ENCODE measurements around the gene CAPZA1. TPM values are rescaled to one million over a fixed set of nuclear protein-coding genes. Genes with fewer than 3 reads are reported as not detected.

CAPZA1 gene
- polyA plus RNA-seq, 1 of the 3 experiments (the other 2 are of a cell fraction) = 50.8 TPM

DNA sequence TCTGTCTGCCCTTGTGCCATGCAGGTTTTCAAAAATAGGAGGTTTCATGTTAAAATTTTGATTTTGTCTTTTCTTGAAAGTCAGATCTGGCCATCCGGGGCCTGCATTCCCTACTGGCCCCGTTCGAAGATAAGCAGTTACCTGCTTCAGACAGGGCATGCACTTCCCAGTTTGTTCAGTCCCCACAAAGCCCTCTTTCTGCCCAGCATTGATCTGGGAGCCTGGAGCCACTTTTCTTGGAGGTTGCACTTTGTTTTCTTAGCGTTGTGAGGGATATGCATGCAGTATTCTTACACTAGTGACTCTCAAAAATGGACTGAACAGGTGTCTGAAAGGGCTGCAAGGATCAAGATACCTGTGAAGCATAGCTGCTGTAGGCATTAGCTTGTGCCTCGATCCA lies 66.3 kb downstream of the CAPZA1 start:
- H4K20me1 ChIP-seq (ENCODE audit: insufficient read depth) = peaks cover 19% of the 10 kb centered on the region
- no peak overlapping the region for H3K27ac ChIP-seq (ENCODE audit: low read depth in 2 of 2, low read length in 1 of 2)
- H3K4me2 ChIP-seq = no peak overlapping the region
- H3K4me1 ChIP-seq (ENCODE audit: control insufficient read depth in 1 of 2, insufficient read depth in 2 of 2, low read depth in 1 of 2, low read length in 1 of 2) = no peaks in the 10 kb centered on the region; a peak in 1 of 4 replicates
- no peak overlapping the region for H3K9ac ChIP-seq
- TF ChIP-seq RFX5 (IDR thresholded peaks at IDR 0.05; ENCODE audit: low read length) = no peak
- H3K27me3 ChIP-seq (ENCODE audit: insufficient read depth) = no peaks in the 10 kb centered on the region
- peaks cover 8 to 12% of the 10 kb centered on the region in 2 experiments for H3K36me3 ChIP-seq (replicated peaks in 1 of 2; ENCODE audit: control insufficient read depth in 1 of 2, insufficient read depth in 2 of 2, low read length in 1 of 2)
- H2AFZ ChIP-seq (ENCODE audit: low read depth) = no peak overlapping the region
- POLR2A ChIA-PET = no interaction called here
- 93% methylated on average over 5 of the region's 5 CpGs for WGBS (ENCODE audit: low lambda C conversion rate)
- no peak overlapping the region for H3K4me3 ChIP-seq (ENCODE audit: low read depth in 2 of 2, low read length in 1 of 2)
- CTCF ChIA-PET = interaction anchor here (0.9 to 1.8 kb wide), 4 partner anchors 11 to 17 kb away, joined by 3 read pairs; no protein-coding TSS in a partner anchor
- peaks cover 52% of the 10 kb centered on the region for H3K79me2 ChIP-seq (ENCODE audit: insufficient read depth)
- no peak for DNase-seq
- H3K9me3 ChIP-seq = no peaks in the 10 kb centered on the region
- no peaks in the 10 kb centered on the region for H3K9me2 ChIP-seq
- no peaks in the 10 kb centered on the region for H3F3A ChIP-seq (replicated peaks; ENCODE audit: insufficient read depth)

DNA sequence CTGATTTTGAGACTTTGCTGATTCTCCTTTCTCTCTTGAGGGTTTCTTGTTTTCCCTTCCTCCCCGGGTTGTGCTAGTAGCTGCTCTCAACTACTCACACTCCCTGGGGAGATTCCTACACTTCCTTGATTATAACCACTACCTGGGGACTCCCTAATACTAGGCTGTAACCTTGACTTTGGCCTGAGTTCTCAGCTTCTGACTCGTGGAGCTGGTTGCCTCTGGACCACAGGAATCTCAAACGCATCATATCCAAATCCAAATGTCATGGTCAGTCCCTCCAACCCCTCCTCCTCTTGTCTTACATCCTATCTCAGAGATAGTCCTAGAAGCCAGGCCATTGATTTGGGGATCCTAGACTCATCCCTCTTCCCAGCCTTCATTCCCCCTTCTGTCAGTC lies 66.8 kb downstream of the CAPZA1 start:
- H3K27ac ChIP-seq (ENCODE audit: low read depth in 2 of 2, low read length in 1 of 2) = no peak overlapping the region
- ChIA-PET CTCF (interaction anchor here (0.9 to 1.8 kb wide), 4 partner anchors 11 to 17 kb away, joined by 3 read pairs; no protein-coding TSS in a partner anchor), POLR2A (no interaction called here)
- H3K4me1 ChIP-seq (ENCODE audit: control insufficient read depth in 1 of 2, insufficient read depth in 2 of 2, low read depth in 1 of 2, low read length in 1 of 2) = no peaks in the 10 kb centered on the region; a peak in 1 of 4 replicates
- no peaks in the 10 kb centered on the region for H3K9me3 ChIP-seq
- H3K79me2 ChIP-seq (ENCODE audit: insufficient read depth) = peaks cover 48% of the 10 kb centered on the region
- H3F3A ChIP-seq (replicated peaks; ENCODE audit: insufficient read depth) = no peaks in the 10 kb centered on the region
- no peak for TF ChIP-seq FOXM1 (IDR thresholded peaks at IDR 0.05; ENCODE audit: low read depth)
- TF ChIP-seq GABPA (IDR thresholded peaks at IDR 0.05; ENCODE audit: low read depth) = no peak
- TF ChIP-seq, protein P1, sequence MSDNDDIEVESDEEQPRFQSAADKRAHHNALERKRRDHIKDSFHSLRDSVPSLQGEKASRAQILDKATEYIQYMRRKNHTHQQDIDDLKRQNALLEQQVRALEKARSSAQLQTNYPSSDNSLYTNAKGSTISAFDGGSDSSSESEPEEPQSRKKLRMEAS (IDR thresholded peaks at IDR 0.05; ENCODE audit: low read depth) = no peak
- TF ChIP-seq YY1 (IDR thresholded peaks at IDR 0.05; ENCODE audit: low read depth) = no peak
- no peak for TF ChIP-seq RFX5 (IDR thresholded peaks at IDR 0.05; ENCODE audit: low read length)
- TF ChIP-seq RCOR1 (IDR thresholded peaks at IDR 0.05; ENCODE audit: low read length) = no peak
- TF ChIP-seq, protein P2, sequence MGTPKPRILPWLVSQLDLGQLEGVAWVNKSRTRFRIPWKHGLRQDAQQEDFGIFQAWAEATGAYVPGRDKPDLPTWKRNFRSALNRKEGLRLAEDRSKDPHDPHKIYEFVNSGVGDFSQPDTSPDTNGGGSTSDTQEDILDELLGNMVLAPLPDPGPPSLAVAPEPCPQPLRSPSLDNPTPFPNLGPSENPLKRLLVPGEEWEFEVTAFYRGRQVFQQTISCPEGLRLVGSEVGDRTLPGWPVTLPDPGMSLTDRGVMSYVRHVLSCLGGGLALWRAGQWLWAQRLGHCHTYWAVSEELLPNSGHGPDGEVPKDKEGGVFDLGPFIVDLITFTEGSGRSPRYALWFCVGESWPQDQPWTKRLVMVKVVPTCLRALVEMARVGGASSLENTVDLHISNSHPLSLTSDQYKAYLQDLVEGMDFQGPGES (IDR thresholded peaks at IDR 0.05; ENCODE audit: low read depth, low read length) = no peak
- no peak for TF ChIP-seq EZH2phosphoT487 (IDR thresholded peaks at IDR 0.05; ENCODE audit: borderline replicate concordance, low read depth)
- TF ChIP-seq TEAD4 (IDR thresholded peaks at IDR 0.05; ENCODE audit: borderline replicate concordance, insufficient read depth) = no peak
- no peak for TF ChIP-seq GATA2 (CRISPR knock-in tag; IDR thresholded peaks at IDR 0.05)
- TF ChIP-seq MEF2A (IDR thresholded peaks at IDR 0.05; ENCODE audit: borderline replicate concordance, low read depth) = no peak
- TF ChIP-seq EP300 (IDR thresholded peaks at IDR 0.05; ENCODE audit: borderline replicate concordance in 1 of 2, low read depth in 1 of 2, low read length in 1 of 2) = no peak
- TF ChIP-seq SIN3A (IDR thresholded peaks at IDR 0.05; ENCODE audit: borderline replicate concordance, low read depth, low read length) = no peak
- TF ChIP-seq, protein P3, sequence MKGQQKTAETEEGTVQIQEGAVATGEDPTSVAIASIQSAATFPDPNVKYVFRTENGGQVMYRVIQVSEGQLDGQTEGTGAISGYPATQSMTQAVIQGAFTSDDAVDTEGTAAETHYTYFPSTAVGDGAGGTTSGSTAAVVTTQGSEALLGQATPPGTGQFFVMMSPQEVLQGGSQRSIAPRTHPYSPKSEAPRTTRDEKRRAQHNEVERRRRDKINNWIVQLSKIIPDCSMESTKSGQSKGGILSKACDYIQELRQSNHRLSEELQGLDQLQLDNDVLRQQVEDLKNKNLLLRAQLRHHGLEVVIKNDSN (IDR thresholded peaks at IDR 0.05; ENCODE audit: borderline replicate concordance, low read depth) = no peak
- no peak for TF ChIP-seq FOXJ3 (CRISPR knock-in tag; IDR thresholded peaks at IDR 0.05)
- TF ChIP-seq, protein P4, sequence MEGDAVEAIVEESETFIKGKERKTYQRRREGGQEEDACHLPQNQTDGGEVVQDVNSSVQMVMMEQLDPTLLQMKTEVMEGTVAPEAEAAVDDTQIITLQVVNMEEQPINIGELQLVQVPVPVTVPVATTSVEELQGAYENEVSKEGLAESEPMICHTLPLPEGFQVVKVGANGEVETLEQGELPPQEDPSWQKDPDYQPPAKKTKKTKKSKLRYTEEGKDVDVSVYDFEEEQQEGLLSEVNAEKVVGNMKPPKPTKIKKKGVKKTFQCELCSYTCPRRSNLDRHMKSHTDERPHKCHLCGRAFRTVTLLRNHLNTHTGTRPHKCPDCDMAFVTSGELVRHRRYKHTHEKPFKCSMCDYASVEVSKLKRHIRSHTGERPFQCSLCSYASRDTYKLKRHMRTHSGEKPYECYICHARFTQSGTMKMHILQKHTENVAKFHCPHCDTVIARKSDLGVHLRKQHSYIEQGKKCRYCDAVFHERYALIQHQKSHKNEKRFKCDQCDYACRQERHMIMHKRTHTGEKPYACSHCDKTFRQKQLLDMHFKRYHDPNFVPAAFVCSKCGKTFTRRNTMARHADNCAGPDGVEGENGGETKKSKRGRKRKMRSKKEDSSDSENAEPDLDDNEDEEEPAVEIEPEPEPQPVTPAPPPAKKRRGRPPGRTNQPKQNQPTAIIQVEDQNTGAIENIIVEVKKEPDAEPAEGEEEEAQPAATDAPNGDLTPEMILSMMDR (IDR thresholded peaks at IDR 0.05) = no peak
- no peak for TF ChIP-seq TAF1 (IDR thresholded peaks at IDR 0.05; ENCODE audit: borderline replicate concordance, low read depth, low read length)
- no peak for TF ChIP-seq RXRA (IDR thresholded peaks at IDR 0.05; ENCODE audit: borderline replicate concordance, low read depth)
- TF ChIP-seq NRF1 (IDR thresholded peaks at IDR 0.05; ENCODE audit: low read depth, low read length) = no peak
- TF ChIP-seq MXI1 (IDR thresholded peaks at IDR 0.05; ENCODE audit: low read depth, low read length) = no peak
- 62% methylated on average over 3 of the region's 3 CpGs for WGBS (ENCODE audit: low lambda C conversion rate)
- no peak overlapping the region for H2AFZ ChIP-seq (ENCODE audit: low read depth)
- no peak overlapping the region for H3K9ac ChIP-seq
- peaks cover 19% of the 10 kb centered on the region for H4K20me1 ChIP-seq (ENCODE audit: insufficient read depth)
- peaks cover 8 to 14% of the 10 kb centered on the region in 2 experiments for H3K36me3 ChIP-seq (replicated peaks in 1 of 2; ENCODE audit: control insufficient read depth in 1 of 2, insufficient read depth in 2 of 2, low read length in 1 of 2)
- no peak overlapping the region for H3K4me3 ChIP-seq (ENCODE audit: low read depth in 2 of 2, low read length in 1 of 2)
- H3K27me3 ChIP-seq (ENCODE audit: insufficient read depth) = no peaks in the 10 kb centered on the region
- no peaks in the 10 kb centered on the region for H3K9me2 ChIP-seq
- DNase-seq = peak; percentile 3
- H3K4me2 ChIP-seq = no peak overlapping the region

All from SK-N-SH (cell line).